IPS DF 6.9 (cell line): ENCODE measurements around the gene DOCK7.

Experiments
- DNase-seq: peaks from one replicate; pipeline ENCODE4 v3.0.0-alpha.2; 2013; ENCODE audit warnings: low read depth, low spot score
- H3K27ac ChIP-seq: one replicate; pipeline ENCODE4 v1.5.1; 2013; ENCODE audit warnings: low read length, control low read depth
- H3K27me3 ChIP-seq: 2 replicates; pipeline ENCODE4 v1.6.1; 2013; ENCODE audit warnings: mild to moderate bottlenecking, low read length; ENCODE audit not compliant: control insufficient read depth, insufficient read depth
- H3K36me3 ChIP-seq: 2 replicates; pipeline ENCODE4 v1.6.1; 2013; ENCODE audit warnings: low read length; ENCODE audit not compliant: control insufficient read depth, insufficient read depth
- H3K4me1 ChIP-seq: 2 replicates; pipeline ENCODE4 v1.6.1; 2013; ENCODE audit warnings: low read length; ENCODE audit not compliant: control insufficient read depth, insufficient read depth
- H3K4me3 ChIP-seq: 2 replicates; pipeline ENCODE4 v1.5.1; 2013; ENCODE audit warnings: mild to moderate bottlenecking, low read length
- H3K9me3 ChIP-seq: 2 replicates; pipeline ENCODE4 v1.6.1; 2013; ENCODE audit warnings: low read length, inconsistent platforms; ENCODE audit not compliant: control insufficient read depth, insufficient read depth
- WGBS: extraction: QIAGEN DNeasy Blood & Tissue Kit; methylation state at CpG from one replicate; pipeline ENCODE4 v1.1.7; 2013; ENCODE audit warnings: mixed read lengths, missing lambda C conversion rate; ENCODE audit not compliant: insufficient read length, insufficient coverage; 5-methylcytosine and 5-hydroxymethylcytosine counted together

Gene DOCK7

DNA sequence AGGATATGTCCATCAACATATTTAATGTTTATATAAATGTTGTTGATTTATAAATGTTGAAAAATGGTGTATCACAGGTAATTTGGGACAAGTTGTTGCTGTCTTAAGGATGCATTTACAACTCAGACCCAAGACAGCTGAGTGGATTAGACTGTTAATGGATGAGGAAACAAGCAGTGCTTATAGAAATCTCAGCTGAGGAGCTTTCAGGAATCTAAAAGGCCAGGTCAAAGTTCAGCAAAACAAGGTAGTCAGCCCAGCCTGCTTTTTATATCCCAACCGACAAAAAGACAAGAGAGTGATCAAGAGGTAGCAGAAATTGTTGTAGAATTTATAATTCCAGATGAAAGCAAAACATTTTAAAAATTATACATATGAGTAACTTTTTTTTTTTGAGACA, 268.0 kb downstream of the DOCK7 start:
- Histone ChIP-seq H3K9me3 (no peaks in the 10 kb centered on the region), H3K27ac (no peak overlapping the region), H3K4me3 (no peak overlapping the region), H3K4me1 (no peaks in the 10 kb centered on the region), H3K27me3 (no peaks in the 10 kb centered on the region), H3K36me3 (no peaks in the 10 kb centered on the region)
- no CpG with 5 or more reads among the region's 1 CpG for WGBS
- no peak for DNase-seq

DNA sequence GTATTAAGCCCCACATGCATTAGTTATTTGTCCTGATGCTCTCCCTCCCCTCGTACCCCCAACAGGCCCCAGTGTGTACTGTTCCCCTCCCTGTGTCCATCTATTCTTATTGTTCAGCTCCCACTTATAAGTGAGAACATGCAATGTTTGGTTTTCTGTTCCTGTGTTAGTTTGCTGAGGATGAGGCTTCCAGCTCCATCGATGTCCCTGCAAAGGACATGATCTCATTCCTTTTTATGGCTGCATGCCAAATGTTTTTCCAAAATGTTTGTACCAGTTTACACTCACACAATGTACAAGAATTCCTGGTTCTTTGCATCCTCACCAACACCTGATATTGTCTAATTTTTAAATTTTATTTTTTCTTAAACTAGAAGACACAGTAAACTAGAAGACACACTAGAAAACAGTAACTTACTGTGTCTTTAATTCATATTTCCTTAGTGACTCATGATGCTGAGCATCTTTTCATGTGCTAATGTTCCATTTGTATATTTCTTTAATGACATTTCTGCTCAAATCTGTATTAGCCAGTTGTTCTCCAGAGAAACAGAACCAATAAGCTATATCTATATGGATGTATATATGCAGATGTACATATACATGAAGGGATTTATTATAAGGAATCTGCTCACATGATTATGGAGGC, 270.7 kb downstream of the DOCK7 start:
- H3K36me3 ChIP-seq = no peaks in the 10 kb centered on the region
- DNase-seq = no peak
- H3K4me3 ChIP-seq = no peak overlapping the region
- WGBS = no CpG with 5 or more reads among the region's 2 CpGs
- no peaks in the 10 kb centered on the region for H3K27me3 ChIP-seq
- no peaks in the 10 kb centered on the region for H3K4me1 ChIP-seq
- H3K9me3 ChIP-seq = no peaks in the 10 kb centered on the region
- no peak overlapping the region for H3K27ac ChIP-seq

DNA sequence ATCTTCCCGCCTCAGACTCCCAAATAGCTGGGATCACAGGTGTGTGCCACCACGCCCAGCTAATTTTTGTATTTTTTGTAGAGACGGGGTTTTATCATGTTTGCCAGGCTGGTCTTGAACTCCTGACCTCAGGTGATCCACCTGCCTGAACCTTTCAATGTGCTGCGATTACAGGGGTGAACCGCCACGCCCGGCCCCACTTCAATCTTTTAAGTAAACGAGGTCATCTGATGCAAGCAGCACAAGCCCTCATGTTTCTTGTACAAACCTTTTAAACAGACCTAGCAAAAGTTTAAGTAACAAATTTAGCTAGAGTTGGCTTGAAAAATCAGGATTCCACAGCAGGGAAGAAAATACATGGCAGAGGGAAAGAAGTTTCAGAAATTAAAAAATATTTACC, 272.5 kb downstream of the DOCK7 start:
- Histone ChIP-seq H3K27ac (no peak overlapping the region), H3K36me3 (no peaks in the 10 kb centered on the region), H3K9me3 (no peaks in the 10 kb centered on the region), H3K4me1 (no peaks in the 10 kb centered on the region), H3K27me3 (no peaks in the 10 kb centered on the region), H3K4me3 (no peak overlapping the region)
- no peak for DNase-seq
- no CpG with 5 or more reads among the region's 8 CpGs for WGBS

DNA sequence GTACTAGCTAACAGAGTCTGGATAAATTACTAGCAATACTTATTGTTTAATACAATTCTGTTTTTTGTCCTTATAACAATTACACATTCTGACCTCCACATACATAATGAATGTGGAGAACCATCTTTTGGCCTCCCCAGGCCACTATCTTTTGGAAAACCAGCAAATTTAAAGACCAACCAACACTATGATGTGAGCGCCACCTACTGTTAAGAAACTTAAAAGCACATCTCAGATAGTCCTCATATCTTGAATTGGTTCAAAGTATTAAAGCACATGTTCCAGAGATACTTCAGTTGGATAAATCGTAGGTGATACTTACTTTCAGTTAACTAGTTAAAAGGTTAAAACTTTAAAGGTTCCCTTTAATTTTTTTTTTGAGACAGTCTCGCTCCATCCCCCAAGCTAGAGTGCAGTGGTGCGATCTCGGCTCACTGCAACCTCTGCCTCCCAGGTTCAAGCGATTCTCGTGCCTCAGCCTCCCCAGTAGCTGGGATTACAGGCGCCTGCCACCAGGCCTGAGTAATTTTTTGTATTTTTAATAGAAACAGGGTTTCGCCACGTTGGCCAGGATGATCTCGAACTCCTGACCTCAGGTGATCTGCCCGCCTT, 280.7 kb downstream of the DOCK7 start:
- H3K4me3 ChIP-seq = no peak overlapping the region
- H3K4me1 ChIP-seq = no peaks in the 10 kb centered on the region
- H3K27ac ChIP-seq = no peak overlapping the region
- no CpG with 5 or more reads among the region's 12 CpGs for WGBS
- H3K27me3 ChIP-seq = no peaks in the 10 kb centered on the region
- no peaks in the 10 kb centered on the region for H3K9me3 ChIP-seq
- H3K36me3 ChIP-seq = no peaks in the 10 kb centered on the region
- DNase-seq = peak; percentile 63

DNA sequence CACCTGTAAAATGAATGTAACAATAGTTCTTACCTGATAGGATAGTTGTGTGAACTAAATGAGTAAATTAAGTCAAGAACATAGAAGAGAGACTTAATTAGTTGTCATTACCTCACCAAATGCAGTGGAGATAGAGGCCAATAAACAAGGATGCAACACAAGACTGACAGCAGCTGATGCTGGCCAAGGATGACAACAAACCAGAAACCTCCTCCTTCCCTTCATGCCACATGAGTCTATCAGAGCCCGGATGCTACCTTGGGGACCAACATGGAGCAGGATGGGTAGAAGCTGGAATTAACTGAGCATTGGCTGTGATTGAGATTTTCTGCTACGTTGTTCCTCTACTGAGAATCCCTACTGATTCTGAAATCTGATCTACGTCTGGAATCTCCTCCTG, 281.6 kb downstream of the DOCK7 start:
- Histone ChIP-seq H3K4me1 (no peaks in the 10 kb centered on the region), H3K9me3 (no peaks in the 10 kb centered on the region), H3K4me3 (no peak overlapping the region), H3K36me3 (no peaks in the 10 kb centered on the region), H3K27ac (no peak overlapping the region), H3K27me3 (no peaks in the 10 kb centered on the region)
- DNase-seq = no peak
- no CpG with 5 or more reads among the region's 3 CpGs for WGBS

DNA sequence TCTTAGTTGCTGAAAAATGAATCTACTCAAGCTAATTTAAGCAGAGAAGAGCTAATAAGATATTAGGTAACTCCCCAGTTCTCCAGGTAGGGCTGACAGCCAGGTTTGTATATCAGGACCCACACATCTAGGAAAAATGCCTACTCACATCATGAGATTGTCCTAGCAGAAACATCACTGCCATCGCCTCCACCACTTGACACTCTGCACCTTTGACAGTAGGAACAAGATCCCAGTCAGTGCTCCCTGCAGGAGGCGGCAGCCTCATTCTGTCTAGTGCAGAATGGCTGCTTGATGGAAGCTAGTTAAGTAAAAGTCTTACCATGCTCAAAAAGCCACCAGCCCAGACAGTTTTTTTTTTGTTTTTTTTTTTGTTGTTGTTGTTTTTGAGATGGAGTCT, 282.9 kb downstream of the DOCK7 start:
- no peak for DNase-seq
- H3K27ac ChIP-seq = no peak overlapping the region
- no peaks in the 10 kb centered on the region for H3K27me3 ChIP-seq
- H3K4me3 ChIP-seq = no peak overlapping the region
- H3K4me1 ChIP-seq = peaks cover 5% of the 10 kb centered on the region; the same call in 1 of the 2 replicates
- H3K9me3 ChIP-seq = no peaks in the 10 kb centered on the region
- no peaks in the 10 kb centered on the region for H3K36me3 ChIP-seq
- WGBS = no CpG with 5 or more reads among the region's 2 CpGs
